Mammary epithelial cell (primary cell): ENCODE measurements around the gene ITGA11.

Experiments used
- EZH2 ChIP-seq: IDR thresholded peaks from 2 replicates; pipeline ENCODE4 v1.6.1; 2012; ENCODE audit warnings: low read length, inconsistent platforms, borderline replicate concordance
- TF ChIP-seq, protein P1 (sequence below), 2 donors: IDR thresholded peaks in 1 of 2; conservative IDR thresholded peaks in 1 of 2; 2 replicates each; pipeline ENCODE4 v1.5.1; 2011 to 2012; ENCODE audit warnings: inconsistent platforms in 2 of 2, low read length in 2 of 2, mild to moderate bottlenecking in 2 of 2, control low read depth in 1 of 2, low read depth in 1 of 2; ENCODE audit not compliant: insufficient read depth in 1 of 2; ENCODE audit errors: extremely low read depth in 1 of 2

DNA sequence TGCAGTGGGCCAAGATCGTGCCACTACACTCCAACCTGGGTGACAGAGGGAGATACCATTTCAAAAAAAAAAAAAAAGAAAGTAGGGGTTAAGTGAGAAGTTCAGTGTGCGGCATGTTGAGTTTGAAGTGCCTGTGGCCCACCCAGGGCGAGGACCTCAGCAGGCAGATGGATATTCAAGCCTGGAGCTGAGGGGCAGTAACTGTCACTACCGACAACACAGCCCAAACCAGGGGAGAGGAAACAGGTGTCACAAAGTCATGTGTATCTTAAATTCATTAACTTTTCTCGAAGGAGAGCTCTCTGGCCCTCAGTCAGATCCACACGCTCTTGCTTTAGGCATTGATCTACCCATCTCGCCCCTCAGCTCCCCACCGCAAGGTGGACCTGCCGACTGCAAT is 109.2 kb downstream of the ITGA11 start:
- no peak for TF ChIP-seq EZH2
- TF ChIP-seq, protein P1, sequence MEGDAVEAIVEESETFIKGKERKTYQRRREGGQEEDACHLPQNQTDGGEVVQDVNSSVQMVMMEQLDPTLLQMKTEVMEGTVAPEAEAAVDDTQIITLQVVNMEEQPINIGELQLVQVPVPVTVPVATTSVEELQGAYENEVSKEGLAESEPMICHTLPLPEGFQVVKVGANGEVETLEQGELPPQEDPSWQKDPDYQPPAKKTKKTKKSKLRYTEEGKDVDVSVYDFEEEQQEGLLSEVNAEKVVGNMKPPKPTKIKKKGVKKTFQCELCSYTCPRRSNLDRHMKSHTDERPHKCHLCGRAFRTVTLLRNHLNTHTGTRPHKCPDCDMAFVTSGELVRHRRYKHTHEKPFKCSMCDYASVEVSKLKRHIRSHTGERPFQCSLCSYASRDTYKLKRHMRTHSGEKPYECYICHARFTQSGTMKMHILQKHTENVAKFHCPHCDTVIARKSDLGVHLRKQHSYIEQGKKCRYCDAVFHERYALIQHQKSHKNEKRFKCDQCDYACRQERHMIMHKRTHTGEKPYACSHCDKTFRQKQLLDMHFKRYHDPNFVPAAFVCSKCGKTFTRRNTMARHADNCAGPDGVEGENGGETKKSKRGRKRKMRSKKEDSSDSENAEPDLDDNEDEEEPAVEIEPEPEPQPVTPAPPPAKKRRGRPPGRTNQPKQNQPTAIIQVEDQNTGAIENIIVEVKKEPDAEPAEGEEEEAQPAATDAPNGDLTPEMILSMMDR (conservative IDR thresholded peaks at IDR 0.05 in 1 of 2, IDR thresholded peaks at IDR 0.05 in 1 of 2; ENCODE audit: extremely low read depth in 1 of 2, insufficient read depth in 1 of 2, low read depth in 1 of 2, low read length in 2 of 2), result no peak
